ENCODE data around the gene DCHS2.

- TF ChIP-seq CTCF (IDR thresholded peaks at IDR 0.05; ENCODE audit: borderline replicate concordance, extremely low read depth, low read length, poor library complexity, severe bottlenecking) (no peak), EZH2 (IDR thresholded peaks at IDR 0.05; ENCODE audit: borderline replicate concordance, low read depth, low read length, severe bottlenecking) (no peak)
Measured at GRCh38 chr4:154417373-154417673, 74.3 kb downstream of the DCHS2 start.
